Fibroblast of pulmonary artery (primary cell): ENCODE measurements around the gene PSMA8.
"Not testable (repeated sequence)": the region's sequence is repeated elsewhere in the genome, so short reads cannot be mapped to it uniquely, and the experiment has no call there.

ENCODE experiments used
- DNase-seq: peaks from one replicate; pipeline ENCODE4 v3.0.0-alpha.2; 2010; ENCODE audit warnings: low read depth
- H3K4me3 ChIP-seq: replicated peaks from 2 replicates; pipeline ENCODE4 v1.5.1; 2011; ENCODE audit warnings: low read depth, mild to moderate bottlenecking, control low read depth, low read length, moderate library complexity
- CTCF ChIP-seq: IDR thresholded peaks from 2 replicates; pipeline ENCODE4 v1.5.1; 2011; ENCODE audit warnings: mild to moderate bottlenecking, control low read depth, low read length, inconsistent platforms; ENCODE audit errors: missing control alignments

PSMA8 gene

DNA sequence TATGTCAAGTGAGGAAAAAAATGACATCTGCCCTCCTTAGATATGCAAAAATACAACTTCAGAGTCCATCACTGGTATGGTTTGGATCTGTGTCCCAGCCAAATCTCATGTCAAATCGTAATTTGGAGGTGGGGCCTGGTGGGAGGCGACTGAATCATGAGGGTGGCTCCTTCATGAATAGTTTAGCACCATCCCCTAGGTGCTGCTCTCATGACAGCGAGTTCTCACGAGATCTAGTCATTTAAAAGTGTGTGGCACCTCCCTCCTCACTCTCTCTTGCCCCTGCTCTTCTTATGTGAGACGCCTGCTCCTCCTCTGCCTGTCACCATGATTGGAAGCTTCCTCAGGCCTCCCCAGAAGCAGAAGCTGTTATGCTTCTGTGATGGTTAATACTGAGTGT, 5.9 kb upstream of the PSMA8 start:
- TF ChIP-seq CTCF, result no peak
- no peak for DNase-seq
- no peak overlapping the region for H3K4me3 ChIP-seq

DNA sequence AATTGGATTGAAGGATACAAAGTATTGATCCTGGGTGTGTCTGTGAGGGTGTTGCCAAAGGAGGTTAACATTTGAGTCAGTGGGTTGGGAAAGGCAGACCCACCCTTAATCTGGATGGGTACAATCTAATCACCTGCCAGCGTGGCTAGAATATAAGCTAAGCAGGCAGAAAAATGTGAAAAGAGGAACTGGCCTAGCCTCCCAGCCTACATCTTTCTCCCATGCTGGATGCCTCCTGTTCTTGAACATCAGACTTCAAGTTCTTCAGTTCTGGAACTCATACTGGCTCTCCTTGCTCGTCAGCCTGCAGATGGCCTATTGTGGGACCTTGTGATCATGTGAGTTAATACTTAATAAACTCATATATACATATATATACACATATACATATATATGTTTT, 5.5 kb upstream of the PSMA8 start:
- H3K4me3 ChIP-seq, DNase-seq: not testable (repeated sequence)

GRCh38 chr18:26134107-26134506, 438 bp downstream of the PSMA8 start:
- DNase-seq, result no peak
- H3K4me3 ChIP-seq, result no peak overlapping the region

DNA sequence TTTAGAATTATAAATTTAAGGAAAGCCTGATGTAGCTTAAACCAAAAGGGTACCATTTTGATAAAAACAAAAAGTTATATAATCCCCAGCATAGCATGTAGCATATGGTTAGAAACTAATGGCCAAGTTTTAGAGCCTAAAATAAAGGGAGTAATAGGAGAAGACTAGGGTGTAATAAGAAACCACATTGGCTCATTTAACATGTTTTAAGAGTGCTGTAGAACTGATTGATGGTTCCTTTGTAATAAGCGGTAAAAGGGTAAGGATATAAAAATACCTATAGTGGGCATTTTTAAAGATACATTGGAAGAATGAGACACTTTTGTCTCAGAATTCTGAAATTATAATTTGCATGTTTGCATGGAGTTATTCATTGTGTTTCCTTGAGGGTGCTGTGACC, 1.9 kb downstream of the PSMA8 start:
- no peak for DNase-seq
- no peak for TF ChIP-seq CTCF
- H3K4me3 ChIP-seq, result no peak overlapping the region

More at GRCh38 chr18:26134107-26134506, 438 bp downstream of the PSMA8 start:
- TF ChIP-seq CTCF, result no peak

- DNase-seq, result no peak
- no peak overlapping the region for H3K4me3 ChIP-seq
- TF ChIP-seq CTCF, result no peak
Observed at GRCh38 chr18:26157326-26157725, 23.7 kb downstream of the PSMA8 start.

- DNase-seq, result peak; percentile 13
- TF ChIP-seq CTCF, result peak; percentile 5
- H3K4me3 ChIP-seq, result no peak overlapping the region
Observed at GRCh38 chr18:26159353-26159752, 25.7 kb downstream of the PSMA8 start.

DNA sequence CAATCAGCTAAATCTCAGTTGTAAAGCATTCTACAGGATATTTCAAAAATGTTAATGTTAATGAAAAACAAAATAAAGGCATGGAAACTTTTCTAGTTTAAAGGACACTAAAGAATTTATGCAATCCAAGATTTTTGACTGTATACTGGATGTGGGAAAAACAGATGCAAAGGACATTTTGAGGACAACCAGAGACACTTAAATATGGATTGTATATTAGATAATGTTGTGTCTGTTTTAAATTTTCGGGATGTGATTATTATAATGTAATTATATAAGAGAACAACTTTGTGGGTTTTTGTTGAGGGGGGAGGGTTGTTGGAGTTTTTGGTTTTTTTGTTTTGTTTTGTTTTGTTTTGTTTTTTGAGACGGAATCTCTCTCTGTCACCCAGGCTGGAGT, 30.9 kb downstream of the PSMA8 start:
- no peak for DNase-seq
- no peak for TF ChIP-seq CTCF

GRCh38 chr18:26167592-26167991, 33.9 kb downstream of the PSMA8 start:
- not testable (repeated sequence) for H3K4me3 ChIP-seq

More for the DNA sequence above, 30.9 kb downstream of the PSMA8 start:
- no peak overlapping the region for H3K4me3 ChIP-seq

More at GRCh38 chr18:26167592-26167991, 33.9 kb downstream of the PSMA8 start:
- DNase-seq, result not testable (repeated sequence)
